GM18861 (cell line): ENCODE measurements around the gene NXT1.

ENCODE experiments used
- ATAC-seq: cut with Tn5 transposase; IDR thresholded peaks from one replicate; pipeline ENCODE4 v1.9.1; 2021; ENCODE audit not compliant: unreplicated experiment

NXT1 gene

GRCh38 chr20:23358923-23359593 is 8.5 kb downstream of the NXT1 start:
- no peak for ATAC-seq

- no peak for ATAC-seq
Measured at GRCh38 chr20:23360531-23360930, 9.9 kb downstream of the NXT1 start.

- ATAC-seq: no peak
Measured at GRCh38 chr20:23361119-23361475, 10.5 kb downstream of the NXT1 start.

- peak; percentile 47 for ATAC-seq
Measured at GRCh38 chr20:23361476-23362391, 11.1 kb downstream of the NXT1 start, which contains the start of gene GZF1. GZF1 (plus strand) TSS chr20:23362182; CDS start chr20:23364384, 2,202 bp downstream.

GRCh38 chr20:23362392-23363256 is 12.0 kb downstream of the NXT1 start:
- ATAC-seq: no peak

GRCh38 chr20:23363257-23363649 is 12.7 kb downstream of the NXT1 start:
- ATAC-seq: no peak

GRCh38 chr20:23365390-23366165 is 15.0 kb downstream of the NXT1 start:
- ATAC-seq: no peak

GRCh38 chr20:23366384-23366783 is 15.8 kb downstream of the NXT1 start:
- no peak for ATAC-seq

GRCh38 chr20:23367770-23368169 is 17.2 kb downstream of the NXT1 start:
- ATAC-seq: no peak

GRCh38 chr20:23368316-23369071 is 17.9 kb downstream of the NXT1 start:
- no peak for ATAC-seq

GRCh38 chr20:23369072-23369823 is 18.7 kb downstream of the NXT1 start:
- ATAC-seq: no peak

GRCh38 chr20:23370274-23370673 is 19.7 kb downstream of the NXT1 start:
- ATAC-seq: no peak

GRCh38 chr20:23370873-23371272 is 20.3 kb downstream of the NXT1 start:
- ATAC-seq: no peak

- no peak for ATAC-seq
Measured at GRCh38 chr20:23371496-23371895, 20.9 kb downstream of the NXT1 start.

GRCh38 chr20:23374441-23374840 is 23.9 kb downstream of the NXT1 start:
- ATAC-seq: no peak

GRCh38 chr20:23375827-23376226 is 25.2 kb downstream of the NXT1 start:
- ATAC-seq: no peak

GRCh38 chr20:23379772-23380171 is 29.2 kb downstream of the NXT1 start:
- no peak for ATAC-seq

GRCh38 chr20:23381876-23382275 is 31.3 kb downstream of the NXT1 start:
- ATAC-seq: no peak
